IMR-90 (cell line): ENCODE results near the gene CD209. TPM values are rescaled to one million over a fixed set of nuclear protein-coding genes. Genes with fewer than 3 reads are reported as not detected.

Experiments
- ATAC-seq: fragments of 200-7000 bp; cut with Tn5 transposase; 2 replicates; pipeline ENCODE4 v1.9.1; 2020; ENCODE audit warnings: low read depth, mild to moderate bottlenecking, moderate library complexity
- BruUV-seq: library from RNA; stranded (reverse); fragments of 400-500 nt; replicated peaks from 2 replicates; lab custom pipeline; 2021; lab: Mats Ljungman, UMichigan
- CTCF ChIA-PET: fragments of 300-600 bp; formaldehyde crosslinking; extraction: SDS; loops from one replicate; lab custom pipeline; 2021; ENCODE audit warnings: antibody characterized with exemption; lab: Yijun Ruan, JAX
- POLR2A ChIA-PET: fragments of 300-600 bp; sonication (Branson Sonifier 250); formaldehyde crosslinking; loops from one replicate; lab custom pipeline; 2022; ENCODE audit warnings: antibody characterized with exemption; ENCODE audit not compliant: unreplicated experiment; lab: Charles Lee
- DNase-seq: peaks from one replicate; pipeline ENCODE4 v3.0.0; 2013
- H2AFZ ChIP-seq: replicated peaks from 2 replicates; pipeline ENCODE3; 2013; ENCODE audit warnings: low read length, mild to moderate bottlenecking; ENCODE audit not compliant: poor library complexity
- H2AK5ac ChIP-seq: 2 replicates; pipeline ENCODE4 v1.6.1; 2013; ENCODE audit warnings: low read depth, low read length, inconsistent platforms
- H2AK9ac ChIP-seq: replicated peaks from 2 replicates; pipeline ENCODE3; 2013; ENCODE audit warnings: mild to moderate bottlenecking, low read depth, low read length, moderate library complexity; ENCODE audit not compliant: poor library complexity
- H2BK120ac ChIP-seq: 2 replicates; pipeline ENCODE4 v1.6.1; 2013; ENCODE audit warnings: low read depth, low read length, inconsistent platforms
- H2BK15ac ChIP-seq: 3 replicates; pipeline ENCODE4 v1.6.1; 2013; ENCODE audit warnings: low read depth, low read length, inconsistent platforms
- H2BK20ac ChIP-seq: 2 replicates; pipeline ENCODE4 v1.6.1; 2013; ENCODE audit warnings: low read depth, mild to moderate bottlenecking, inconsistent platforms, low read length, moderate library complexity
- H2BK5ac ChIP-seq: 2 replicates; pipeline ENCODE4 v1.6.1; 2013; ENCODE audit warnings: mild to moderate bottlenecking, low read depth, low read length, inconsistent platforms; ENCODE audit not compliant: poor library complexity, severe bottlenecking
- H3K14ac ChIP-seq: replicated peaks from 2 replicates; pipeline ENCODE4 v1.6.1; 2013; ENCODE audit warnings: low read depth, low read length, inconsistent platforms
- H3K18ac ChIP-seq: 2 replicates; pipeline ENCODE4 v1.6.1; 2013; ENCODE audit warnings: low read depth, low read length, control low read depth
- H3K23ac ChIP-seq: 2 replicates; pipeline ENCODE4 v1.6.1; 2013; ENCODE audit warnings: low read depth, low read length, inconsistent platforms
- H3K27ac ChIP-seq: 2 replicates; pipeline ENCODE4 v1.5.1; 2013; ENCODE audit warnings: mild to moderate bottlenecking, control low read depth, low read length; ENCODE audit not compliant: insufficient read depth
- H3K27me3 ChIP-seq: 2 replicates; pipeline ENCODE4 v1.6.1; 2013; ENCODE audit warnings: low read length; ENCODE audit not compliant: control insufficient read depth, insufficient read depth
- H3K36me3 ChIP-seq: 2 replicates; pipeline ENCODE4 v1.6.1; 2013; ENCODE audit warnings: low read length, mixed read lengths; ENCODE audit not compliant: control insufficient read depth, insufficient read depth
- H3K4ac ChIP-seq: 2 replicates; pipeline ENCODE4 v1.6.1; 2013; ENCODE audit warnings: low read depth, low read length, inconsistent platforms
- H3K4me1 ChIP-seq: 2 replicates; pipeline ENCODE4 v1.6.1; 2013; ENCODE audit warnings: low read length, mixed read lengths; ENCODE audit not compliant: control insufficient read depth, insufficient read depth
- H3K4me2 ChIP-seq: 2 replicates; pipeline ENCODE4 v1.6.1; 2013; ENCODE audit warnings: low read depth, mild to moderate bottlenecking, control low read depth, low read length, moderate library complexity
- H3K4me3 ChIP-seq: 2 replicates; pipeline ENCODE4 v1.5.1; 2013; ENCODE audit warnings: low read depth, mild to moderate bottlenecking, control low read depth, low read length, moderate library complexity; ENCODE audit not compliant: insufficient read depth
- H3K56ac ChIP-seq: 2 replicates; pipeline ENCODE4 v1.6.1; 2013; ENCODE audit warnings: low read length, inconsistent platforms; ENCODE audit not compliant: insufficient read depth; ENCODE audit errors: extremely low read depth
- H3K79me1 ChIP-seq, 2 experiments: 2 replicates each; pipeline ENCODE4 v1.6.1; 2013; ENCODE audit warnings: low read length in 2 of 2, inconsistent platforms in 1 of 2, low read depth in 1 of 2
- H3K9ac ChIP-seq: 2 replicates; pipeline ENCODE4 v1.6.1; 2013; ENCODE audit warnings: low read depth, low read length, control low read depth
- H3K9me1 ChIP-seq: 2 replicates; pipeline ENCODE4 v1.6.1; 2013; ENCODE audit warnings: low read length, inconsistent platforms; ENCODE audit not compliant: insufficient read depth
- H3K9me3 ChIP-seq: 2 replicates; pipeline ENCODE4 v1.6.1; 2013; ENCODE audit warnings: low read length; ENCODE audit not compliant: control insufficient read depth, insufficient read depth
- H4K20me1 ChIP-seq: 2 replicates; pipeline ENCODE4 v1.6.1; 2013; ENCODE audit warnings: low read length, inconsistent platforms; ENCODE audit not compliant: insufficient read depth
- H4K5ac ChIP-seq: 2 replicates; pipeline ENCODE4 v1.6.1; 2013; ENCODE audit warnings: mild to moderate bottlenecking, low read depth, low read length, control low read depth
- H4K8ac ChIP-seq, 2 experiments: 2 replicates each; pipeline ENCODE4 v1.6.1; 2013; ENCODE audit warnings: low read depth in 2 of 2, low read length in 2 of 2, control low read depth in 1 of 2, inconsistent platforms in 1 of 2
- H4K91ac ChIP-seq: 2 replicates; pipeline ENCODE4 v1.6.1; 2013; ENCODE audit warnings: low read depth, low read length, inconsistent platforms; ENCODE audit not compliant: insufficient read depth
- BHLHE40 ChIP-seq: fragments of 150-350 bp; IDR thresholded peaks from 2 replicates; pipeline ENCODE4 v1.6.1; 2016; ENCODE audit warnings: mild to moderate bottlenecking, low read depth, low read length
- CEBPB ChIP-seq: IDR thresholded peaks from 2 replicates; pipeline ENCODE4 v1.6.1; 2012; ENCODE audit warnings: low read depth, low read length, improper control_type of control experiment
- CHD1 ChIP-seq: IDR thresholded peaks from 2 replicates; pipeline ENCODE4 v1.6.1; 2012; ENCODE audit warnings: low read depth, low read length, improper control_type of control experiment
- FOS ChIP-seq: fragments of 150-350 bp; IDR thresholded peaks from 2 replicates; pipeline ENCODE4 v1.6.1; 2016; ENCODE audit warnings: low read depth, low read length
- MAFK ChIP-seq: IDR thresholded peaks from 2 replicates; pipeline ENCODE4 v1.6.1; 2012; ENCODE audit warnings: low read depth, low read length, improper control_type of control experiment
- MAZ ChIP-seq: IDR thresholded peaks from 2 replicates; pipeline ENCODE4 v1.6.1; 2012; ENCODE audit warnings: low read depth, mild to moderate bottlenecking, low read length, improper control_type of control experiment, moderate library complexity, borderline replicate concordance
- MXI1 ChIP-seq: IDR thresholded peaks from 2 replicates; pipeline ENCODE4 v1.6.1; 2012; ENCODE audit warnings: low read depth, mild to moderate bottlenecking, low read length, moderate library complexity, borderline replicate concordance
- NFE2L2 ChIP-seq: fragments of 150-350 bp; IDR thresholded peaks from 2 replicates; pipeline ENCODE4 v1.6.1; 2016; ENCODE audit warnings: low read depth, mild to moderate bottlenecking, low read length
- POLR2A ChIP-seq: IDR thresholded peaks from 2 replicates; pipeline ENCODE4 v1.6.1; 2012; ENCODE audit warnings: mild to moderate bottlenecking, low read depth, low read length
- RAD21 ChIP-seq: IDR thresholded peaks from 2 replicates; pipeline ENCODE4 v1.6.1; 2012; ENCODE audit warnings: low read length, improper control_type of control experiment
- RCOR1 ChIP-seq: IDR thresholded peaks from 2 replicates; pipeline ENCODE4 v1.6.1; 2012; ENCODE audit warnings: mild to moderate bottlenecking, low read length, improper control_type of control experiment; ENCODE audit not compliant: insufficient replicate concordance
- RFX5 ChIP-seq: IDR thresholded peaks from 2 replicates; pipeline ENCODE4 v1.8.0; 2012; ENCODE audit warnings: low read depth, mild to moderate bottlenecking, low read length, moderate library complexity
- SMC3 ChIP-seq: fragments of 150-350 bp; IDR thresholded peaks from 2 replicates; pipeline ENCODE4 v1.6.1; 2016; ENCODE audit warnings: low read depth, mild to moderate bottlenecking, antibody characterized with exemption, low read length, moderate library complexity
- WGBS, 2 experiments: methylation state at CpG; one replicate each; pipeline versions ENCODE4 v1.1.5 to v1.1.7; 2013; ENCODE audit warnings: missing lambda C conversion rate in 2 of 2; ENCODE audit not compliant: insufficient read length in 1 of 2; ENCODE audit errors: extremely low coverage in 2 of 2; 5-methylcytosine and 5-hydroxymethylcytosine counted together
- dilution Hi-C: fragments of 300-500 bp; cut with HindIII; formaldehyde crosslinking; loops from one replicate; pipeline ENCODE4 v1.14.3; 2018; ENCODE audit warnings: low sequenced_read_pairs; ENCODE audit not compliant: unreplicated experiment
- in situ Hi-C: fragments of 300-500 bp; cut with MboI; formaldehyde crosslinking; loops from 3 replicates; pipeline ENCODE4 v1.14.3; 2019; ENCODE audit warnings: low sequenced_read_pairs, inconsistent platforms, mixed read lengths
- intact Hi-C: fragments of 100-400 bp; cut with micrococcal nuclease; formaldehyde crosslinking; loops from 2 replicates; pipeline ENCODE4 v1.10.0; 2022
- polyA plus RNA-seq, 3 experiments: library from polyadenylated mRNA; depleted of rRNA; stranded (reverse); fragments of >200 nt; gene quantifications; 2 replicates each; pipeline ENCODE4 v1.2.3, GENCODE V29; 2012; ENCODE audit warnings: low replicate concordance in 1 of 3
- total RNA-seq: library from RNA; depleted of rRNA; stranded (reverse); fragments of >200 nt; gene quantifications from 2 replicates; pipeline ENCODE4 v1.2.3, GENCODE V29; 2012
- TF ChIP-seq, protein P1 (sequence below): conservative IDR thresholded peaks from 2 replicates; pipeline ENCODE4 v1.5.1; 2012; ENCODE audit warnings: mild to moderate bottlenecking, low read depth, low read length, improper control_type of control experiment
- TF ChIP-seq, protein P2 (sequence below): fragments of 150-350 bp; IDR thresholded peaks from 2 replicates; pipeline ENCODE4 v1.6.1; 2016; ENCODE audit warnings: low read depth, mild to moderate bottlenecking, low read length, moderate library complexity, borderline replicate concordance
- TF ChIP-seq, protein P3 (sequence below): fragments of 150-350 bp; IDR thresholded peaks from 2 replicates; pipeline ENCODE4 v1.6.1; 2017; ENCODE audit warnings: mild to moderate bottlenecking, antibody characterized with exemption, low read length, low read depth

The CD209 gene
- total and polyA plus RNA-seq, 2 of the 4 experiments (the other 2 are of a cell fraction): not detected

DNA sequence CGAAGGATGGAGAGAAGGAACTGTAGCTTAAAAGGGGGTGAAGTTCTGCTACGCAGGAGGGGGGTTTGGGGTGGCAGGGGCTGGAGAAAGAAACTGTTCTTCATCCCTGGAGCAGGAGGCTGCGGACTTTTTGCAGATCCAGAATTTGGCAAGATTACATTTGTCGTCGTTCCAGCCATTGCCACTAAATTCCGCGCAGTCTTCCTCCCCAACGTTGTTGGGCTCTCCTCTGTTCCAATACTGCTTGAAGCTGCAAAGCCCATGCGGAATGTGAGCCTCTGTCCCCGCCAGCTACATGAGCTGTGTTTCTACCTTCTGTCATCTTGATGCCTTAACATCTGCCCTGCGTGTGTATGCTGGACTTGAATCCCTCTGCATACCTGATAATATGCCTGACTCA, 4.3 kb downstream of the CD209 start:
- Histone ChIP-seq H3K9me1 (no peaks in the 10 kb centered on the region), H4K5ac (no peak overlapping the region), H4K20me1 (no peaks in the 10 kb centered on the region), H2BK120ac (no peak overlapping the region), H2AFZ (no peak overlapping the region), H2AK9ac (no peak overlapping the region), H2BK15ac (no peak overlapping the region), H3K27ac (no peak overlapping the region), H4K8ac (no peak overlapping the region), H3K4me3 (no peak overlapping the region), H3K36me3 (no peaks in the 10 kb centered on the region), H3K56ac (no peak overlapping the region), H2BK5ac (no peak overlapping the region), H3K9ac (no peak overlapping the region), H3K27me3 (peaks cover 9% of the 10 kb centered on the region), H3K4me2 (no peak overlapping the region), H3K4me1 (no peaks in the 10 kb centered on the region), H3K4ac (no peak overlapping the region), H3K18ac (no peak overlapping the region), H2BK20ac (no peak overlapping the region), H3K79me1 (no peaks in the 10 kb centered on the region), H2AK5ac (no peak overlapping the region), H3K14ac (no peak overlapping the region), H3K23ac (no peak overlapping the region), H3K9me3 (no peaks in the 10 kb centered on the region), H4K91ac (no peak overlapping the region)
- in situ Hi-C loops (no loop called here), dilution Hi-C loops (no loop called here), intact Hi-C loops (no loop called here)
- CTCF ChIA-PET: no interaction called here
- DNase-seq (no peak), ATAC-seq (no peak)
- POLR2A ChIA-PET: no interaction called here
- TF ChIP-seq RFX5: no peak
- TF ChIP-seq, protein P1, sequence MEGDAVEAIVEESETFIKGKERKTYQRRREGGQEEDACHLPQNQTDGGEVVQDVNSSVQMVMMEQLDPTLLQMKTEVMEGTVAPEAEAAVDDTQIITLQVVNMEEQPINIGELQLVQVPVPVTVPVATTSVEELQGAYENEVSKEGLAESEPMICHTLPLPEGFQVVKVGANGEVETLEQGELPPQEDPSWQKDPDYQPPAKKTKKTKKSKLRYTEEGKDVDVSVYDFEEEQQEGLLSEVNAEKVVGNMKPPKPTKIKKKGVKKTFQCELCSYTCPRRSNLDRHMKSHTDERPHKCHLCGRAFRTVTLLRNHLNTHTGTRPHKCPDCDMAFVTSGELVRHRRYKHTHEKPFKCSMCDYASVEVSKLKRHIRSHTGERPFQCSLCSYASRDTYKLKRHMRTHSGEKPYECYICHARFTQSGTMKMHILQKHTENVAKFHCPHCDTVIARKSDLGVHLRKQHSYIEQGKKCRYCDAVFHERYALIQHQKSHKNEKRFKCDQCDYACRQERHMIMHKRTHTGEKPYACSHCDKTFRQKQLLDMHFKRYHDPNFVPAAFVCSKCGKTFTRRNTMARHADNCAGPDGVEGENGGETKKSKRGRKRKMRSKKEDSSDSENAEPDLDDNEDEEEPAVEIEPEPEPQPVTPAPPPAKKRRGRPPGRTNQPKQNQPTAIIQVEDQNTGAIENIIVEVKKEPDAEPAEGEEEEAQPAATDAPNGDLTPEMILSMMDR: no peak
- TF ChIP-seq CEBPB: no peak
- no peak for TF ChIP-seq POLR2A
- TF ChIP-seq, protein P2, sequence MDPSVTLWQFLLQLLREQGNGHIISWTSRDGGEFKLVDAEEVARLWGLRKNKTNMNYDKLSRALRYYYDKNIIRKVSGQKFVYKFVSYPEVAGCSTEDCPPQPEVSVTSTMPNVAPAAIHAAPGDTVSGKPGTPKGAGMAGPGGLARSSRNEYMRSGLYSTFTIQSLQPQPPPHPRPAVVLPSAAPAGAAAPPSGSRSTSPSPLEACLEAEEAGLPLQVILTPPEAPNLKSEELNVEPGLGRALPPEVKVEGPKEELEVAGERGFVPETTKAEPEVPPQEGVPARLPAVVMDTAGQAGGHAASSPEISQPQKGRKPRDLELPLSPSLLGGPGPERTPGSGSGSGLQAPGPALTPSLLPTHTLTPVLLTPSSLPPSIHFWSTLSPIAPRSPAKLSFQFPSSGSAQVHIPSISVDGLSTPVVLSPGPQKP: no peak
- TF ChIP-seq CHD1: no peak
- no peak for TF ChIP-seq MAFK
- TF ChIP-seq, protein P3, sequence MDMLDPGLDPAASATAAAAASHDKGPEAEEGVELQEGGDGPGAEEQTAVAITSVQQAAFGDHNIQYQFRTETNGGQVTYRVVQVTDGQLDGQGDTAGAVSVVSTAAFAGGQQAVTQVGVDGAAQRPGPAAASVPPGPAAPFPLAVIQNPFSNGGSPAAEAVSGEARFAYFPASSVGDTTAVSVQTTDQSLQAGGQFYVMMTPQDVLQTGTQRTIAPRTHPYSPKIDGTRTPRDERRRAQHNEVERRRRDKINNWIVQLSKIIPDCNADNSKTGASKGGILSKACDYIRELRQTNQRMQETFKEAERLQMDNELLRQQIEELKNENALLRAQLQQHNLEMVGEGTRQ: no peak
- no peak for TF ChIP-seq FOS
- TF ChIP-seq BHLHE40: no peak
- TF ChIP-seq NFE2L2: no peak
- no peak for TF ChIP-seq MXI1
- TF ChIP-seq SMC3: no peak
- TF ChIP-seq MAZ: no peak
- TF ChIP-seq RAD21: no peak
- no peak for TF ChIP-seq RCOR1
- BruUV-seq: no TSS peak
- 57% methylated on average over 7 of the region's 11 CpGs; no CpG with 5 or more reads in 1 of the 2 experiments for WGBS, 2 experiments
